22Rv1 (cell line): ENCODE measurements around the gene TUBA3D.
A peak's percentile ranks its signal among the peaks of the same experiment; 100 is the strongest.
"Not testable (repeated sequence)": the region's sequence is repeated elsewhere in the genome, so short reads cannot be mapped to it uniquely, and the experiment has no call there.

ENCODE experiments used
- H3K27ac ChIP-seq: fragments of 450-650 bp; 2 replicates; pipeline ENCODE4 v1.5.1; 2017
- ZFX ChIP-seq: fragments of 450-650 bp; IDR thresholded peaks from 2 replicates; pipeline ENCODE4 v1.6.1; 2017; ENCODE audit warnings: antibody characterized with exemption, borderline replicate concordance
- TF ChIP-seq, protein P1 (sequence below): fragments of 450-650 bp; IDR thresholded peaks from 2 replicates; pipeline ENCODE4 v1.5.1; 2017; ENCODE audit warnings: mild to moderate bottlenecking

The TUBA3D gene

GRCh38 chr2:131516011-131516410 is 40.1 kb downstream of the TUBA3D start:
- TF ChIP-seq, protein P1, sequence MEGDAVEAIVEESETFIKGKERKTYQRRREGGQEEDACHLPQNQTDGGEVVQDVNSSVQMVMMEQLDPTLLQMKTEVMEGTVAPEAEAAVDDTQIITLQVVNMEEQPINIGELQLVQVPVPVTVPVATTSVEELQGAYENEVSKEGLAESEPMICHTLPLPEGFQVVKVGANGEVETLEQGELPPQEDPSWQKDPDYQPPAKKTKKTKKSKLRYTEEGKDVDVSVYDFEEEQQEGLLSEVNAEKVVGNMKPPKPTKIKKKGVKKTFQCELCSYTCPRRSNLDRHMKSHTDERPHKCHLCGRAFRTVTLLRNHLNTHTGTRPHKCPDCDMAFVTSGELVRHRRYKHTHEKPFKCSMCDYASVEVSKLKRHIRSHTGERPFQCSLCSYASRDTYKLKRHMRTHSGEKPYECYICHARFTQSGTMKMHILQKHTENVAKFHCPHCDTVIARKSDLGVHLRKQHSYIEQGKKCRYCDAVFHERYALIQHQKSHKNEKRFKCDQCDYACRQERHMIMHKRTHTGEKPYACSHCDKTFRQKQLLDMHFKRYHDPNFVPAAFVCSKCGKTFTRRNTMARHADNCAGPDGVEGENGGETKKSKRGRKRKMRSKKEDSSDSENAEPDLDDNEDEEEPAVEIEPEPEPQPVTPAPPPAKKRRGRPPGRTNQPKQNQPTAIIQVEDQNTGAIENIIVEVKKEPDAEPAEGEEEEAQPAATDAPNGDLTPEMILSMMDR: no peak
- no peak for TF ChIP-seq ZFX

DNA sequence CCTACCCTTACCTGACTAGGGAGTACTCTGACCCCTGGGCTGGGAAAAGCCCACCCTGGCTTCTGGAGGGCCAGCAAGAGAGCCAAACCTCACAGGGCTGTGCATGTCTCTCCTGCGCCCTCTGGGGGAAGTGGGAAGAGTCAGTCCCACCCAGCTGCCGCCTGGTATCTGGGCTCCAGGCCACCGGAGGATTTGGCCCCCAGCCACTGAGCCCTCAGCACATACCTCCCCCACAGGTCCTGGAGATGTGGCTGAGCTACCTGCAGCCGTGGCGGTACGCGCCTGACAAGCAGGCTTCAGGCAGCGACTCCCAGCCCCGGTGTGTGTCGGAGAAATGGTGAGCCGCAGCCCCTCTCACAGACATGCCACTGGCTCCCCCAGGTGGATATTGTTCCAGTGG is 40.7 kb downstream of the TUBA3D start:
- TF ChIP-seq, protein P1: peak; percentile 12; the same call in 1 of the 2 replicates
- not testable (repeated sequence) for H3K27ac ChIP-seq

More at GRCh38 chr2:131516011-131516410, 40.1 kb downstream of the TUBA3D start:
- H3K27ac ChIP-seq: no peak overlapping the region

- TF ChIP-seq, protein P1: no peak
- no peak for TF ChIP-seq ZFX
- H3K27ac ChIP-seq: no peak overlapping the region
Observed at GRCh38 chr2:131517106-131517831, 41.4 kb downstream of the TUBA3D start.

GRCh38 chr2:131517856-131518255 is 41.9 kb downstream of the TUBA3D start:
- not testable (repeated sequence) for H3K27ac ChIP-seq

- H3K27ac ChIP-seq: not testable (repeated sequence)
Observed at GRCh38 chr2:131518531-131518930, 42.6 kb downstream of the TUBA3D start.

GRCh38 chr2:131519466-131519865 is 43.5 kb downstream of the TUBA3D start:
- 0 out of 2 replicates have a peak overlapping the region, but pooled peaks have one; percentile 5 for H3K27ac ChIP-seq
- TF ChIP-seq ZFX: no peak
- TF ChIP-seq, protein P1: no peak

- peak overlapping the region; percentile 23; the same call in 1 of the 2 replicates for H3K27ac ChIP-seq
Observed at GRCh38 chr2:131519871-131520470, 44.1 kb downstream of the TUBA3D start.

DNA sequence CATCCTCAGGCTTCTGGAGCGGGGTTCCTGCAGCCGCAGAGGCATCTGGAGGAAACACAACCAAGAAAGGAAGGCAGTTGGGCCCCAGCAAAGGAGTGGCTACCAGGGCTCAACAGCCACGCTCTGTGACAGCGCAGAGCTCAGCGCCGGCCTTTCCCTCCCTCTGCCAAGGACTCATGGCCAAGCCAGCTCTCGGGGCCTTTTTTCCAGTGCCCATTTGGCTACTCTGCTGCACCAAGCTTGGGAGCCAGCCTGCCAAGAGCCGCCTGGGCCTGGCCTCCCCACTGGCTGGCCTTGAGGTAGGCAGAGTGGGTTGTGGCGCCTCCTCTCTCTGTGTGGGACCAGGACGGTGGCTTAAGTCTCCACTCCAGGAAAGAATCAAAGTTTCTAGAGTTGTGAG is 44.6 kb downstream of the TUBA3D start:
- TF ChIP-seq ZFX: no peak
- TF ChIP-seq, protein P1: no peak
- H3K27ac ChIP-seq: peak overlapping the region; percentile 23

DNA sequence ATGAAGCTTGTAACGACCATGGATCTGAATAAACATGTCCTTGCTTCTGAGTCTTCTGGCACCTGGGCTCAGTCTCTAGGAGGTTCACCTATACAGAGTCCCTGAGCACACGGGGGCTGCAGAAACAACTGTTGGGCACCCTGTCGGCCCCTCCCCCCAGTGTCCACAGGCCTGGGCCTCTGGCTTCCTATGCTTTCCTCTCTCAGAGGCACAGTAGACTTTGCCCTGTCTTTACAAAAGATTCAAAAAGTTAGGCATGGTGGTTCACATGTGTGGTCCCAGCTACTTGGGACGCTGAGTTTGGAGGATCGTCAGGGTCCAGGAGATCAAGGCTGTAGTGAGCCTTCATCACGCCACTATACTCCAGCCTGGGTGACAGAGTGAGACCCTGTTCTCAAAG is 45.6 kb downstream of the TUBA3D start:
- H3K27ac ChIP-seq: peak overlapping the region; percentile 60; the same call in 1 of the 2 replicates
